ENCODE measurements around the gene NUBP2.
A peak's percentile ranks its signal among the peaks of the same experiment; 100 is the strongest.

The NUBP2 gene

GRCh38 chr16:1759511-1759910 is 23.2 kb upstream of the NUBP2 start:
- in situ Hi-C loops (cut with MboI; ENCODE audit: low pct_unique_long_range_greater_than_20kb, low sequenced_read_pairs, unreplicated experiment), result no loop called here
- DNase-seq (ENCODE audit: low spot score), result no peak
- no peak for TF ChIP-seq CTCF (IDR thresholded peaks at IDR 0.05; ENCODE audit: extremely low read depth, insufficient read depth, missing control alignments)

- in situ Hi-C loops (cut with MboI; ENCODE audit: low pct_unique_long_range_greater_than_20kb, low sequenced_read_pairs, unreplicated experiment), result no loop called here
- no peak for TF ChIP-seq CTCF (IDR thresholded peaks at IDR 0.05; ENCODE audit: extremely low read depth, insufficient read depth, missing control alignments)
- DNase-seq (ENCODE audit: low spot score), result no peak
Observed at GRCh38 chr16:1760911-1761310, 21.8 kb upstream of the NUBP2 start.

GRCh38 chr16:1761751-1762150 is 21.0 kb upstream of the NUBP2 start:
- in situ Hi-C loops (cut with MboI; ENCODE audit: low pct_unique_long_range_greater_than_20kb, low sequenced_read_pairs, unreplicated experiment), result no loop called here
- no peak for DNase-seq (ENCODE audit: low spot score)
- no peak for TF ChIP-seq CTCF (IDR thresholded peaks at IDR 0.05; ENCODE audit: extremely low read depth, insufficient read depth, missing control alignments)

GRCh38 chr16:1762196-1762878 is 20.4 kb upstream of the NUBP2 start:
- TF ChIP-seq CTCF (IDR thresholded peaks at IDR 0.05; ENCODE audit: extremely low read depth, insufficient read depth, missing control alignments), result no peak
- DNase-seq (ENCODE audit: low spot score), result no peak
- in situ Hi-C loops (cut with MboI; ENCODE audit: low pct_unique_long_range_greater_than_20kb, low sequenced_read_pairs, unreplicated experiment), result no loop called here

GRCh38 chr16:1762879-1763520 is 19.8 kb upstream of the NUBP2 start:
- no peak for TF ChIP-seq CTCF (IDR thresholded peaks at IDR 0.05; ENCODE audit: extremely low read depth, insufficient read depth, missing control alignments)
- no peak for DNase-seq (ENCODE audit: low spot score)
- in situ Hi-C loops (cut with MboI; ENCODE audit: low pct_unique_long_range_greater_than_20kb, low sequenced_read_pairs, unreplicated experiment), result no loop called here

GRCh38 chr16:1763521-1764511 is 18.9 kb upstream of the NUBP2 start:
- DNase-seq (ENCODE audit: low spot score), result no peak
- in situ Hi-C loops (cut with MboI; ENCODE audit: low pct_unique_long_range_greater_than_20kb, low sequenced_read_pairs, unreplicated experiment), result no loop called here
- peak; percentile 12 for TF ChIP-seq CTCF (IDR thresholded peaks at IDR 0.05; ENCODE audit: extremely low read depth, insufficient read depth, missing control alignments)

Measured in GM13977 (cell line).